ENCODE results near the gene SCFD2. TPM values are rescaled to one million over a fixed set of nuclear protein-coding genes. Genes with fewer than 3 reads are reported as not detected.

SCFD2 gene
- total RNA-seq, 1 experiment from 2014 or later, result 8.1 TPM

- Histone ChIP-seq H3K4me1 (replicated peaks; ENCODE audit: insufficient read depth) (no peaks in the 10 kb centered on the region), H3F3A (ENCODE audit: insufficient read depth, low read depth) (no peaks in the 10 kb centered on the region), H3K27ac (no peak overlapping the region), H4K20me1 (ENCODE audit: insufficient read depth) (no peaks in the 10 kb centered on the region), H3K79me2 (ENCODE audit: low read depth) (no peaks in the 10 kb centered on the region), H2AFZ (no peak overlapping the region), H3K27me3 (ENCODE audit: insufficient read depth, low read depth) (no peaks in the 10 kb centered on the region), H3K9me3 (ENCODE audit: insufficient read depth, low read depth) (no peaks in the 10 kb centered on the region), H3K4me2 (no peak overlapping the region), H3K4me3 (no peak overlapping the region), H3K36me3 (ENCODE audit: low read depth) (no peaks in the 10 kb centered on the region), H3K9me2 (ENCODE audit: insufficient read depth) (no peaks in the 10 kb centered on the region)
- no peak for DNase-seq
- ChIA-PET CTCF (no interaction called here), POLR2A (ENCODE audit: unreplicated experiment) (no interaction called here)
- BruUV-seq (replicated peaks), result no TSS peak
- TF ChIP-seq CTCF (conservative IDR thresholded peaks at IDR 0.05) (no peak), EZH2 (IDR thresholded peaks at IDR 0.05; ENCODE audit: low read depth) (no peak)
- intact Hi-C loops (cut with micrococcal nuclease; ENCODE audit: unreplicated experiment), result loop anchor here (10.0 kb wide), 2 partner anchors 895 to 1225 kb away; no protein-coding TSS in a partner anchor
These were observed 356.0 kb downstream of the SCFD2 start for GRCh38 chr4:53009824-53010223.

- Histone ChIP-seq H3K9me2 (ENCODE audit: insufficient read depth) (no peaks in the 10 kb centered on the region), H3K79me2 (ENCODE audit: low read depth) (no peaks in the 10 kb centered on the region), H3F3A (ENCODE audit: insufficient read depth, low read depth) (no peaks in the 10 kb centered on the region), H2AFZ (no peak overlapping the region), H3K4me2 (no peak overlapping the region), H3K27me3 (ENCODE audit: insufficient read depth, low read depth) (no peaks in the 10 kb centered on the region), H3K9me3 (ENCODE audit: insufficient read depth, low read depth) (no peaks in the 10 kb centered on the region), H3K4me1 (replicated peaks; ENCODE audit: insufficient read depth) (no peaks in the 10 kb centered on the region), H3K4me3 (no peak overlapping the region), H3K27ac (no peak overlapping the region), H4K20me1 (ENCODE audit: insufficient read depth) (no peaks in the 10 kb centered on the region), H3K36me3 (ENCODE audit: low read depth) (no peaks in the 10 kb centered on the region)
- BruUV-seq (replicated peaks), result no TSS peak
- CTCF ChIA-PET, result no interaction called here
- DNase-seq, result no peak
- TF ChIP-seq CTCF (conservative IDR thresholded peaks at IDR 0.05) (no peak), EZH2 (IDR thresholded peaks at IDR 0.05; ENCODE audit: low read depth) (no peak)
- intact Hi-C loops (cut with micrococcal nuclease; ENCODE audit: unreplicated experiment), result no loop called here
- POLR2A ChIA-PET (ENCODE audit: unreplicated experiment), result no interaction called here
These were observed 358.8 kb downstream of the SCFD2 start for GRCh38 chr4:53007024-53007423.

GRCh38 chr4:53005808-53006207 lies 360.1 kb downstream of the SCFD2 start:
- Histone ChIP-seq H3K79me2 (ENCODE audit: low read depth) (no peaks in the 10 kb centered on the region), H2AFZ (no peak overlapping the region), H3K27me3 (ENCODE audit: insufficient read depth, low read depth) (no peaks in the 10 kb centered on the region), H3K9me2 (ENCODE audit: insufficient read depth) (no peaks in the 10 kb centered on the region), H3K4me1 (replicated peaks; ENCODE audit: insufficient read depth) (no peaks in the 10 kb centered on the region), H3K9me3 (ENCODE audit: insufficient read depth, low read depth) (no peaks in the 10 kb centered on the region), H3K4me3 (no peak overlapping the region), H3K27ac (no peak overlapping the region), H4K20me1 (ENCODE audit: insufficient read depth) (no peaks in the 10 kb centered on the region), H3K4me2 (no peak overlapping the region), H3F3A (ENCODE audit: insufficient read depth, low read depth) (no peaks in the 10 kb centered on the region), H3K36me3 (ENCODE audit: low read depth) (no peaks in the 10 kb centered on the region)
- CTCF ChIA-PET, result no interaction called here
- no TSS peak for BruUV-seq (replicated peaks)
- no peak for DNase-seq
- no peak for TF ChIP-seq EZH2 (IDR thresholded peaks at IDR 0.05; ENCODE audit: low read depth)
- no peak for TF ChIP-seq CTCF (conservative IDR thresholded peaks at IDR 0.05)
- POLR2A ChIA-PET (ENCODE audit: unreplicated experiment), result interaction anchor here (0.5 kb wide), 1 partner anchor 991 kb away, joined by 5 read pairs; no protein-coding TSS in a partner anchor
- intact Hi-C loops (cut with micrococcal nuclease; ENCODE audit: unreplicated experiment), result no loop called here

All from PC-9 (cell line).